Prostate gland (tissue), 2 donors: ENCODE results near the gene IL1RN. TPM values are rescaled to one million over a fixed set of nuclear protein-coding genes. Genes with fewer than 3 reads are reported as not detected.

Source experiments
- DNase-seq: peaks from one replicate; pipeline ENCODE4 v3.0.0-alpha.2; 2019; ENCODE audit warnings: low spot score
- H3K27ac ChIP-seq, 2 donors: fragments of 200-600 bp; sonication (generic); 2 replicates each; pipeline ENCODE4 v1.5.1; 2017 to 2019
- H3K27me3 ChIP-seq: fragments of 200-600 bp; sonication (generic); replicated peaks from 2 replicates; pipeline ENCODE4 v1.5.1; 2019; ENCODE audit not compliant: insufficient read depth
- H3K36me3 ChIP-seq, 2 donors: fragments of 200-600 bp; sonication (generic); 1 replicate in 1 of 2; 2 replicates in 1 of 2; pipeline versions ENCODE4 v1.5.1 to v1.8.1; 2017 to 2019
- H3K4me1 ChIP-seq: fragments of 200-600 bp; sonication (generic); replicated peaks from 2 replicates; pipeline ENCODE4 v1.5.1; 2019
- H3K4me3 ChIP-seq, 2 donors: fragments of 200-600 bp; sonication (generic); 2 replicates each; pipeline ENCODE4 v1.5.1; 2017 to 2019
- H3K9me3 ChIP-seq: fragments of 200-600 bp; sonication (generic); 2 replicates; pipeline ENCODE4 v1.5.1; 2017
- POLR2A ChIP-seq: fragments of 450-650 bp; IDR thresholded peaks from one replicate; pipeline ENCODE4 v1.6.1; 2016; ENCODE audit warnings: antibody characterized with exemption, mild to moderate bottlenecking
- POLR2AphosphoS5 ChIP-seq: sonication (generic); formaldehyde crosslinking; IDR thresholded peaks from one replicate; pipeline ENCODE4 v1.6.1; 2017; ENCODE audit warnings: antibody characterized with exemption
- WGBS: methylation state at CpG from one replicate; pipeline ENCODE4 v1.1.5; 2018; 5-methylcytosine and 5-hydroxymethylcytosine counted together
- intact Hi-C: fragments of 100-400 bp; cut with DNase I; formaldehyde crosslinking; loops from one replicate; pipeline ENCODE4 v1.14.2; 2022
- total RNA-seq, 2 donors: library from RNA; depleted of rRNA; stranded (reverse); fragments of >200 nt; gene quantifications; one replicate each; pipeline ENCODE4 v1.1.0, GENCODE V29; 2016
- TF ChIP-seq, protein P1 (sequence below), 4 experiments: fragments of 200-600 bp in 2 of 4; fragments of 450-650 bp in 2 of 4; sonication (generic) in 2 of 4; IDR thresholded peaks; 1 replicate in 3 of 4; 2 replicates in 1 of 4; pipeline ENCODE4 v1.5.1; 2016 to 2019; ENCODE audit warnings: antibody characterized with exemption in 4 of 4, mild to moderate bottlenecking in 2 of 4, moderate library complexity in 2 of 4

Gene IL1RN
- total RNA-seq, 2 donors from 2014 or later: 3.7 to 4.4 TPM

GRCh38 chr2:113120861-113121260, 6.5 kb upstream of the IL1RN start:
- Histone ChIP-seq H3K4me3 (no peak overlapping the region), H3K27ac (no peak overlapping the region), H3K27me3 (no peaks in the 10 kb centered on the region), H3K9me3 (no peaks in the 10 kb centered on the region), H3K4me1 (peaks cover 2% of the 10 kb centered on the region), H3K36me3 (no peaks in the 10 kb centered on the region)
- TF ChIP-seq POLR2A (no peak), POLR2AphosphoS5 (no peak)
- TF ChIP-seq, protein P1, sequence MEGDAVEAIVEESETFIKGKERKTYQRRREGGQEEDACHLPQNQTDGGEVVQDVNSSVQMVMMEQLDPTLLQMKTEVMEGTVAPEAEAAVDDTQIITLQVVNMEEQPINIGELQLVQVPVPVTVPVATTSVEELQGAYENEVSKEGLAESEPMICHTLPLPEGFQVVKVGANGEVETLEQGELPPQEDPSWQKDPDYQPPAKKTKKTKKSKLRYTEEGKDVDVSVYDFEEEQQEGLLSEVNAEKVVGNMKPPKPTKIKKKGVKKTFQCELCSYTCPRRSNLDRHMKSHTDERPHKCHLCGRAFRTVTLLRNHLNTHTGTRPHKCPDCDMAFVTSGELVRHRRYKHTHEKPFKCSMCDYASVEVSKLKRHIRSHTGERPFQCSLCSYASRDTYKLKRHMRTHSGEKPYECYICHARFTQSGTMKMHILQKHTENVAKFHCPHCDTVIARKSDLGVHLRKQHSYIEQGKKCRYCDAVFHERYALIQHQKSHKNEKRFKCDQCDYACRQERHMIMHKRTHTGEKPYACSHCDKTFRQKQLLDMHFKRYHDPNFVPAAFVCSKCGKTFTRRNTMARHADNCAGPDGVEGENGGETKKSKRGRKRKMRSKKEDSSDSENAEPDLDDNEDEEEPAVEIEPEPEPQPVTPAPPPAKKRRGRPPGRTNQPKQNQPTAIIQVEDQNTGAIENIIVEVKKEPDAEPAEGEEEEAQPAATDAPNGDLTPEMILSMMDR (IDR thresholded peaks at IDR 0.05): no peak
- intact Hi-C loops: no loop called here
- DNase-seq: no peak
- 64% methylated on average over 3 of the region's 3 CpGs for WGBS

DNA sequence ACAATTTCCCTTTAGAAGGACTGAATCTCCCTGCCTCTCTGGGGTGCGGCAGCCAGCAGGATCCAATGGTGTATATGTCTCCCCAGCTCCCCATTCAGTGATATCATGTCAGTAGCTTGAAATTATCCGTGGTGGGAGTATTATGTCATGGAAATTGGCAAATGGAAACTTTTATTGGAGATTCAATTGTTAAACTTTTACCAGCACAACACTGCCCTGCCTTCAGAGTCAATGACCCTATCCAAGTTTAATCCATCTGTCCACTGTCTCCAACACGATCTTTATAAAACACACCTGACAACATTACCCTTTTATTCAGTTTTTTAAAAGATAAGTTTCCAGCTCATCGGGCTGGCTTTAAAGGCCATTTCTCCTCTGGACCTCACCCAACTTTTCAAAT, 5.0 kb upstream of the IL1RN start:
- no peak overlapping the region for H3K27ac ChIP-seq
- DNase-seq: no peak
- intact Hi-C loops: no loop called here
- no peaks in the 10 kb centered on the region for H3K36me3 ChIP-seq
- no peaks in the 10 kb centered on the region for H3K27me3 ChIP-seq
- H3K4me3 ChIP-seq: no peak overlapping the region
- TF ChIP-seq POLR2A (no peak), POLR2AphosphoS5 (no peak)
- TF ChIP-seq, protein P1 (IDR thresholded peaks at IDR 0.05): no peak
- 47% methylated on average over 4 of the region's 4 CpGs for WGBS
- no peaks in the 10 kb centered on the region for H3K9me3 ChIP-seq
- peaks cover 2% of the 10 kb centered on the region for H3K4me1 ChIP-seq

DNA sequence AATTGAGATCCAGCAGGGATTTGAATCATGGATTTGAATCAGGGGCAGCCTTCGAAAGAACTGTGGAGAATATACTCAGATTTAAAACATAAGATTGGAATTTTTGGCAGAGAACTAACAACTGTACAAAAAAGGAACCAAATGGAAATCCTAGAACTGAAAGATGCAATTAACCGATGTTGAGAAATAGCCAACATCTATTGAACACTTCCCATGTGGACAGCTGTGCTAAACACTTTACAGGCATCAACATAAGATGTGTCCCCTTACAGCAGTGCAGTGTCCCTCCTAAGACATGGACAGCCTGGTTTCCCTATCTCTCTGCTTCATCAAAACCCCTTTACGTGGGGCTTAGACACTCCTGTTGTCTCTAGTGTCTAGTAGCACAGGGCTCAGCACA, 3.7 kb upstream of the IL1RN start:
- WGBS: 82% methylated on average over 3 of the region's 3 CpGs
- intact Hi-C loops: no loop called here
- no peaks in the 10 kb centered on the region for H3K9me3 ChIP-seq
- no peak overlapping the region for H3K4me3 ChIP-seq
- TF ChIP-seq POLR2A (no peak), POLR2AphosphoS5 (no peak)
- TF ChIP-seq, protein P1 (IDR thresholded peaks at IDR 0.05): no peak
- no peaks in the 10 kb centered on the region for H3K27me3 ChIP-seq
- no peak overlapping the region for H3K27ac ChIP-seq
- no peaks in the 10 kb centered on the region for H3K36me3 ChIP-seq
- no peak for DNase-seq
- H3K4me1 ChIP-seq: no peaks in the 10 kb centered on the region

DNA sequence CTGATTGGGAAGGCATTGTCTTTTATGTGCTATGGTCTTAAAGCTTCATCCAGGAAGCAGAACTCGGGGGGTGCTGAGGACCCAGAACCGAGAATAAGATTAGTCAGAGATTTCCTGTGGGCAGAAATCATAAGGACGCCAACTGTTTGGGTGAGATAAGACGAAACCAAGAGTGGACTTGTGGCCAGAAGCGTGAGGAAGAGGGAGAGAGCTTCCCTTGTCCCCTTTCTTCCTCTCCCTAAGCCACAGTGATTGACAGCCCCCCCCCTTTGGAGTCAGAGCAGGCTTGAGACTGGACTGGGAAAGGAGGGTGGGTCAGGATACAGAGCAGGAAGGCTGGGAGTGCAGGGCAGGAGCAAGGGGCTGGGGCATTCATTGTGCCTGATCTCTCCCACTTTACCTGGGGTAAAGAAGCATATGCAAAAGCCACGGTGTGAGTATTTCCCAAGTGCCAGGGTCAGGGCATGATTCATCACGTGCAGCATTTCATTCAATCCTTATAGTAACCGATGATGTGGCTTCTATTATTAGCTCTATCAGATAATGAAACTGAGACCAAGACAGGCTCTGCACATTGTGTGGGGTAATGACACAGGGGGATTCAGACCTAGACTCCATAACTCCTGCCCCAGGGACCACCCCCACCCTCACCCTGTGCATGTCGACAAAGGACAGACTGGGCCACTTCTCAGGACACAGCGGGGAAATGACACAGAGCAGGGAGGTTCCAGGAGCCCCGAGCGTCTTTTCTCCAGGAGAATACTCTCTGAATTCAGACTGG, 3.0 kb upstream of the IL1RN start:
- H3K27me3 ChIP-seq: no peaks in the 10 kb centered on the region
- TF ChIP-seq, protein P1 (IDR thresholded peaks at IDR 0.05): no peak
- TF ChIP-seq POLR2AphosphoS5 (no peak), POLR2A (no peak)
- H3K4me3 ChIP-seq: no peak overlapping the region
- WGBS: 69% methylated on average over 12 of the region's 12 CpGs
- H3K27ac ChIP-seq: no peak overlapping the region
- no peak for DNase-seq
- no peaks in the 10 kb centered on the region for H3K9me3 ChIP-seq
- intact Hi-C loops: no loop called here
- no peaks in the 10 kb centered on the region for H3K4me1 ChIP-seq
- no peaks in the 10 kb centered on the region for H3K36me3 ChIP-seq
